Stomach (tissue), 4 donors: Measurements from ENCODE around the gene NDUFV1.

ENCODE experiments used
- CTCF ChIP-seq, 7 experiments: fragments of 450-650 bp in 4 of 7; fragments of 200-600 bp in 3 of 7; sonication (generic) in 3 of 7; IDR thresholded peaks; one replicate each; pipeline ENCODE4 v1.5.1; 2016 to 2019; ENCODE audit warnings: antibody characterized with exemption in 7 of 7, control low read depth in 2 of 7, mild to moderate bottlenecking in 1 of 7
- POLR2AphosphoS5 ChIP-seq, 3 donors: sonication (generic); formaldehyde crosslinking; IDR thresholded peaks; one replicate each; pipeline ENCODE4 v1.6.1; 2016; ENCODE audit warnings: antibody characterized with exemption in 3 of 3

DNA sequence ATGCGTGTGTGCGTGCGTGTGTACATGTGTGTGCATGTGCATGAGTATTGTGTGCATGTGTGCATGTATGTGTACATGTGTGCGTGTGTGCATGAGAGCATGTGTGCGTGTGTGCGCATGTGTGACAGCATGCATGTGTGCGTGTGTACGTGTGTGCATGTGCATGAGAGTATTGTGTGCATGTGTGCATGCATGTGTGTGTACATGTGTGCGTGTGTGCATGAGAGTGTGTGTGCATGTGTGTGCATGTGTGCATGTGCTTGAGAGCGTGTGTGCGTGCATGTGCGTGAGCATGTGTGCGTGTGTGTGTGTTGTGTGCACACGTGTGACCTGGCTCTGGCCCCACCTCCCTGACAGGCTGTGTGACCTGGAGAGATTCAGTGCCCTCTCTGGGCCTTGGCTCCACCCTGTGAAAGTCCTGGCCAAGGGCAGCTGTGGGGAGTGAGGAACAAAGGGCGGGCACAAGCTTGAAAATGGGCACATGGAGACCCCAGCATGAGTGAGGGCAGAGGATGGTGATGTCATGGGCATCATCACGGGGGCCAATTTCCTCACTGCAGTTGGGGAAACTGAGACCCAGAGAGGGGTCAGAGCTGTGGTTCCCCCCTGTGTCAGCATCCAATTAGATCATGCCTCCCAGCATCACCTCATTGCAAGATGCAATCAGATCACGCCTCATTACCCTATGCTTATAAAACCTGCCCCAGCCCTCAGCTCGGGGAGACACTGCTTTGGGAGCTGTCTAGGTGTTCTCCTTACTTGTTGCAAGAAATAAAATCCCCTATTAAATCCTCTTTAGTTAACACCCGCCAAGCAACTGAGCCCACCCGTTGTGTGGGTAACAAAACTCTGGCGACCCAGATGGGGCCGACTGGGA lies 43.1 kb downstream of the NDUFV1 start:
- TF ChIP-seq CTCF (IDR thresholded peaks at IDR 0.05) (no peak), POLR2AphosphoS5 (IDR thresholded peaks at IDR 0.05) (no peak)
